Endothelial cell of umbilical vein (primary cell): ENCODE measurements around the gene TRPC4AP. TPM values are rescaled to one million over a fixed set of nuclear protein-coding genes. Genes with fewer than 3 reads are reported as not detected.

Experiments
- BruUV-seq: library from RNA; stranded (reverse); fragments of 400-500 nt; replicated peaks from 2 replicates; lab custom pipeline; 2021; lab: Mats Ljungman, UMichigan
- CTCF ChIA-PET: fragments of 300-600, 350-600 bp; sonication (Branson Sonifier 250); formaldehyde crosslinking; loops from one replicate; lab custom pipeline; 2021; ENCODE audit warnings: antibody characterized with exemption, inconsistent platforms; lab: Charles Lee
- POLR2A ChIA-PET: fragments of 300-600, 350-600 bp; sonication (Branson Sonifier 250); formaldehyde crosslinking; loops from one replicate; lab custom pipeline; 2021; ENCODE audit warnings: antibody characterized with exemption, inconsistent platforms; lab: Charles Lee
- DNase-seq: peaks from one replicate; pipeline ENCODE4 v3.0.0-alpha.2; 2011; ENCODE audit warnings: low read depth, low spot score
- FAIRE-seq: peaks from 2 replicates; lab custom pipeline; 2011; peaks lifted over from hg19 to GRCh38; lab: Jason Lieb, UNC
- H2AFZ ChIP-seq: 2 replicates; pipeline ENCODE4 v1.6.0; 2012; ENCODE audit warnings: low read depth, low read length, control low read depth, inconsistent platforms
- H3K27ac ChIP-seq: 2 replicates; pipeline ENCODE4 v1.5.1; 2011; ENCODE audit warnings: low read depth, mild to moderate bottlenecking, control low read depth, low read length, moderate library complexity; ENCODE audit not compliant: insufficient read depth
- H3K27me3 ChIP-seq, 2 experiments: 2 replicates each; pipeline versions ENCODE4 v1.6.0 to v1.6.1; 2011; ENCODE audit warnings: low read length in 2 of 2, mixed read lengths in 1 of 2; ENCODE audit not compliant: control insufficient read depth in 2 of 2, insufficient read depth in 2 of 2
- H3K36me3 ChIP-seq, 2 experiments: 2 replicates in 1 of 2; 3 replicates in 1 of 2; pipeline ENCODE4 v1.5.1; 2011; ENCODE audit warnings: low read length in 2 of 2, mild to moderate bottlenecking in 1 of 2, moderate library complexity in 1 of 2; ENCODE audit not compliant: control insufficient read depth in 2 of 2, insufficient read depth in 2 of 2; ENCODE audit errors: extremely low read depth in 1 of 2
- H3K4me1 ChIP-seq: 3 replicates; pipeline ENCODE4 v1.5.1; 2011; ENCODE audit warnings: mild to moderate bottlenecking, low read length; ENCODE audit not compliant: control insufficient read depth, insufficient read depth; ENCODE audit errors: extremely low read depth
- H3K4me2 ChIP-seq: 2 replicates; pipeline ENCODE4 v1.6.1; 2011; ENCODE audit warnings: low read length, control low read depth, mixed read lengths; ENCODE audit not compliant: insufficient read depth
- H3K4me3 ChIP-seq, 3 experiments: fragments of 200-600 bp in 1 of 3; sonication (generic), shearing (Covaris generic) in 1 of 3; replicated peaks in 1 of 3; 2 replicates each; pipeline ENCODE4 v1.5.1; 2011 to 2016; ENCODE audit warnings: control low read depth in 3 of 3, low read length in 3 of 3, mild to moderate bottlenecking in 2 of 3, inconsistent platforms in 1 of 3, low read depth in 1 of 3, moderate library complexity in 1 of 3; ENCODE audit not compliant: insufficient read depth in 1 of 3
- H3K79me2 ChIP-seq: 2 replicates; pipeline ENCODE4 v1.6.0; 2012; ENCODE audit warnings: low read length, inconsistent platforms; ENCODE audit not compliant: control insufficient read depth, insufficient read depth
- H3K9ac ChIP-seq: replicated peaks from 2 replicates; pipeline ENCODE3; 2011; ENCODE audit warnings: low read length, control low read depth; ENCODE audit not compliant: insufficient read depth; ENCODE audit errors: extremely low read depth
- H3K9me1 ChIP-seq: replicated peaks from 3 replicates; pipeline ENCODE4 v1.6.0; 2011; ENCODE audit warnings: mild to moderate bottlenecking, low read length; ENCODE audit not compliant: control insufficient read depth, insufficient read depth; ENCODE audit errors: extremely low read depth
- H3K9me3 ChIP-seq: replicated peaks from 2 replicates; pipeline ENCODE4 v1.5.1; 2012; ENCODE audit warnings: low read length, inconsistent platforms; ENCODE audit not compliant: control insufficient read depth, insufficient read depth
- H4K20me1 ChIP-seq: replicated peaks from 2 replicates; pipeline ENCODE3; 2011; ENCODE audit warnings: mild to moderate bottlenecking, low read length; ENCODE audit not compliant: control insufficient read depth, insufficient read depth; ENCODE audit errors: extremely low read depth
- CTCF ChIP-seq, 2 donors: IDR thresholded peaks; 1 replicate in 1 of 2; 2 replicates in 1 of 2; pipeline ENCODE4 v1.5.1; 2011; ENCODE audit warnings: low read length in 2 of 2, mild to moderate bottlenecking in 2 of 2, moderate library complexity in 2 of 2, control low read depth in 1 of 2, inconsistent platforms in 1 of 2, low read depth in 1 of 2; ENCODE audit not compliant: insufficient read depth in 1 of 2; ENCODE audit errors: extremely low read depth in 1 of 2
- EZH2 ChIP-seq: IDR thresholded peaks from 2 replicates; pipeline ENCODE4 v1.6.1; 2012; ENCODE audit warnings: borderline replicate concordance, low read depth, mild to moderate bottlenecking, moderate library complexity, low read length, inconsistent platforms; ENCODE audit not compliant: severe bottlenecking
- FOS ChIP-seq: IDR thresholded peaks from 2 replicates; pipeline ENCODE4 v1.6.1; 2011; ENCODE audit warnings: mild to moderate bottlenecking, low read length, moderate library complexity, borderline replicate concordance; ENCODE audit not compliant: insufficient read depth
- GATA2 ChIP-seq: IDR thresholded peaks from 2 replicates; pipeline ENCODE4 v1.7.0; 2011; ENCODE audit warnings: low read depth, mild to moderate bottlenecking, moderate library complexity, mixed read lengths, low read length; ENCODE audit not compliant: insufficient read length, insufficient read depth
- JUN ChIP-seq: IDR thresholded peaks from 2 replicates; pipeline ENCODE4 v1.6.1; 2011; ENCODE audit warnings: borderline replicate concordance, low read depth; ENCODE audit not compliant: insufficient read length, insufficient read depth
- MAX ChIP-seq: IDR thresholded peaks from 2 replicates; pipeline ENCODE4 v1.6.1; 2011; ENCODE audit not compliant: insufficient read depth, insufficient read length
- MYC ChIP-seq: IDR thresholded peaks from one replicate; pipeline ENCODE4 v1.6.1; 2011; ENCODE audit warnings: mild to moderate bottlenecking, low read depth, low read length
- POLR2A ChIP-seq: IDR thresholded peaks from 2 replicates; pipeline ENCODE4 v1.6.1; 2012; ENCODE audit warnings: low read depth, mild to moderate bottlenecking, control low read depth, low read length
- POLR2AphosphoS5 ChIP-seq: IDR thresholded peaks from 2 replicates; pipeline ENCODE4 v1.6.1; 2012; ENCODE audit warnings: low read depth, mild to moderate bottlenecking, control low read depth, low read length, moderate library complexity; ENCODE audit not compliant: insufficient read depth
- dilution Hi-C: fragments of 300-500 bp; cut with MboI; formaldehyde crosslinking; loops from one replicate; pipeline ENCODE4 v1.15.0; 2019; ENCODE audit warnings: low sequenced_read_pairs; ENCODE audit not compliant: extremely low pct_ligation_motif_present
- intact Hi-C: fragments of 100-400 bp; cut with micrococcal nuclease; formaldehyde crosslinking; loops from one replicate; pipeline ENCODE4 v1.10.0; 2022
- polyA plus RNA-seq, 4 experiments: library from polyadenylated mRNA; depleted of rRNA in 3 of 4; stranded (reverse) in 3 of 4; unstranded in 1 of 4; fragments of >200 nt; gene quantifications; 2 replicates each; pipeline versions ENCODE4 v1.2.1 to v1.2.3, GENCODE V29; 2011 to 2012; ENCODE audit warnings: missing spikeins in 1 of 4
- total RNA-seq: library from RNA; stranded (reverse); gene quantifications from 2 replicates; pipeline ENCODE4 v1.2.3, GENCODE V29; 2021

The TRPC4AP gene
- total and polyA plus RNA-seq, 2 donors (not counting 3 experiments of a cell fraction or from before 2014, with no cell fraction given): 89.0 to 103 TPM

- Histone ChIP-seq H3K9me3 (no peaks in the 10 kb centered on the region), H3K27me3 (no peaks in the 10 kb centered on the region), H2AFZ (no peak overlapping the region), H3K27ac (no peak overlapping the region), H3K36me3 (peaks cover 4 to 19% of the 10 kb centered on the region in 2 experiments), H4K20me1 (no peaks in the 10 kb centered on the region), H3K4me1 (peaks cover 36% of the 10 kb centered on the region), H3K9ac (no peak overlapping the region), H3K79me2 (no peaks in the 10 kb centered on the region), H3K4me2 (no peak overlapping the region), H3K4me3 (no peak overlapping the region), H3K9me1 (no peaks in the 10 kb centered on the region)
- no TSS peak for BruUV-seq
- ChIA-PET POLR2A (no interaction called here), CTCF (interaction anchor here (1.3 to 5.2 kb wide), 2 partner anchors 18 to 22 kb away, joined by 5 to 46 read pairs; no protein-coding TSS in a partner anchor)
- TF ChIP-seq MYC: no peak
- TF ChIP-seq POLR2A: no peak
- no peak for TF ChIP-seq FOS
- no peak for TF ChIP-seq CTCF (IDR thresholded peaks at IDR 0.05; ENCODE audit: extremely low read depth in 1 of 2, insufficient read depth in 1 of 2, low read depth in 1 of 2, low read length in 2 of 2)
- TF ChIP-seq JUN: no peak
- TF ChIP-seq EZH2: no peak
- no peak for TF ChIP-seq GATA2
- TF ChIP-seq POLR2AphosphoS5: no peak
- no peak for TF ChIP-seq MAX
- intact Hi-C loops: no loop called here
- dilution Hi-C loops: no loop called here
- no peak for FAIRE-seq
- DNase-seq: no peak
Measured at GRCh38 chr20:35117629-35118028, 25.0 kb upstream of the TRPC4AP start.
